ENCODE results near the gene RTEL1. TPM values are rescaled to one million over a fixed set of nuclear protein-coding genes. Genes with fewer than 3 reads are reported as not detected.

The RTEL1 gene
- total RNA-seq, 1 donor from 2014 or later = 20.2 TPM

DNA sequence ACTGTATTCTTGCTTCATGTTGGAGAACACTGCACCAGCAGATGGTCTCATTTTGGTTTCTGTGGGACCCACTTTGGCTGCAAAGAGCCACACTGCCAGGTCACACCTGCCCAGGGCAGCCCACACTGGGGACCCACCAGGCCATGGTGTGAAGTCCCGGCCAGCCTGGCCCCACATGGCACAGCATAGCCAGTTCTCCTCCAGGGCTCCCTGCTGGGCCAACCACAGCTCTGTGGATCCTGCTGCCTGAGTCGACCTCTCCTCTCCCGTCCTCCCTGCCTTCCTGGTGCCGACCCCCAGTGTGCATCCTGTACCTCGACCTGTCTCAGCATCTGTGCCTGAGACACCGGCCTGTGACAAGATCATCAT lies 46.6 kb downstream of the RTEL1 start:
- Mint-ChIP-seq H3K27me3 (ENCODE audit: unreplicated experiment) (peaks cover 17% of the 10 kb centered on the region), H3K27ac (ENCODE audit: unreplicated experiment) (no peak overlapping the region), H3K9me3 (ENCODE audit: unreplicated experiment) (no peaks in the 10 kb centered on the region), H3K4me3 (ENCODE audit: unreplicated experiment) (peak overlapping the region; percentile 81), H3K4me1 (ENCODE audit: unreplicated experiment) (peaks cover 13% of the 10 kb centered on the region), H3K36me3 (ENCODE audit: low read depth, unreplicated experiment) (peaks cover 19% of the 10 kb centered on the region)
- DNase-seq (ENCODE audit: low spot score) = no peak
- TF ChIP-seq, protein P1, sequence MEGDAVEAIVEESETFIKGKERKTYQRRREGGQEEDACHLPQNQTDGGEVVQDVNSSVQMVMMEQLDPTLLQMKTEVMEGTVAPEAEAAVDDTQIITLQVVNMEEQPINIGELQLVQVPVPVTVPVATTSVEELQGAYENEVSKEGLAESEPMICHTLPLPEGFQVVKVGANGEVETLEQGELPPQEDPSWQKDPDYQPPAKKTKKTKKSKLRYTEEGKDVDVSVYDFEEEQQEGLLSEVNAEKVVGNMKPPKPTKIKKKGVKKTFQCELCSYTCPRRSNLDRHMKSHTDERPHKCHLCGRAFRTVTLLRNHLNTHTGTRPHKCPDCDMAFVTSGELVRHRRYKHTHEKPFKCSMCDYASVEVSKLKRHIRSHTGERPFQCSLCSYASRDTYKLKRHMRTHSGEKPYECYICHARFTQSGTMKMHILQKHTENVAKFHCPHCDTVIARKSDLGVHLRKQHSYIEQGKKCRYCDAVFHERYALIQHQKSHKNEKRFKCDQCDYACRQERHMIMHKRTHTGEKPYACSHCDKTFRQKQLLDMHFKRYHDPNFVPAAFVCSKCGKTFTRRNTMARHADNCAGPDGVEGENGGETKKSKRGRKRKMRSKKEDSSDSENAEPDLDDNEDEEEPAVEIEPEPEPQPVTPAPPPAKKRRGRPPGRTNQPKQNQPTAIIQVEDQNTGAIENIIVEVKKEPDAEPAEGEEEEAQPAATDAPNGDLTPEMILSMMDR (IDR thresholded peaks at IDR 0.05; ENCODE audit: unreplicated experiment) = no peak

DNA sequence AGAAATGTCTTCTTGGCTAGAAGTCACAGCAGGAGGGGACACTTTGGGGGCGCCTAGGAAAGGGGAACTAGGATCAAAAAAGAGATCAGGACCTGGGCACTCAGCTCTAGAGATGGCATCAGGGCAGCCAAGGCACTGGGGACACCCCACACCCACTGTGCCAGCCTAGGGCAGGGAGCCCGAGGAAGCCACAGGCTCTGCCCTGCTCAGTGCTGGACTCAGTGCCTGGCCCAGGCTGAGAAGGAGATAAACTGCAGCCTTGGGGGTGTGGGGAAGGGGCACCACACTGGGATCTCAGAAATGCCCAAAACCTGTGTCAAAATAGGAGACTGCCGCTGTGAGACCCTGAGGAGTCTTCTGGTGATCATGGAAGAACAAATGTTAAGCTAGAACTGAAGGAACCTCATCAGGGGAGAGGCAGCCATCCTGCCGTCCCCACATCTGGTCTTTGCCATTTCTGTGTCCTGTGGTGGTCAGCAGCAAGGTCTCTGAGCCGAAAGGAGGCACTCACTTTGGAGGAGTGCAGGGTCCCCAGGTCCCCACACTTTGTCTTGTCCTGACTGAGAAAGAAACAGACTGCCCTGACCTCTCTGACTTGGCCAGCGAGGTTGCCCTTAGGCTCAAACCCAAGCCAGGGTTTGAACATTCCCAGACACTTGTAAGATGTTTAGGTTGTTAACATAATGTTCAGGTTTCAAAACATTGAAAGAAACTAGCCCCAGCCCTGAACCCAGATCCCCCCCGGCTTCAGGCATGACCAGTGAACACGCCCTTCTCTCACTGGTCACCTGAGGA lies 47.3 kb downstream of the RTEL1 start:
- Mint-ChIP-seq H3K27me3 (ENCODE audit: unreplicated experiment) (peaks cover 14% of the 10 kb centered on the region), H3K4me3 (ENCODE audit: unreplicated experiment) (peak overlapping the region; percentile 81), H3K36me3 (ENCODE audit: low read depth, unreplicated experiment) (peaks cover 21% of the 10 kb centered on the region), H3K27ac (ENCODE audit: unreplicated experiment) (peak overlapping the region; percentile 24), H3K9me3 (ENCODE audit: unreplicated experiment) (no peaks in the 10 kb centered on the region), H3K4me1 (ENCODE audit: unreplicated experiment) (peaks cover 13% of the 10 kb centered on the region)
- no peak for DNase-seq (ENCODE audit: low spot score)
- TF ChIP-seq, protein P1 (IDR thresholded peaks at IDR 0.05; ENCODE audit: unreplicated experiment) = no peak

DNA sequence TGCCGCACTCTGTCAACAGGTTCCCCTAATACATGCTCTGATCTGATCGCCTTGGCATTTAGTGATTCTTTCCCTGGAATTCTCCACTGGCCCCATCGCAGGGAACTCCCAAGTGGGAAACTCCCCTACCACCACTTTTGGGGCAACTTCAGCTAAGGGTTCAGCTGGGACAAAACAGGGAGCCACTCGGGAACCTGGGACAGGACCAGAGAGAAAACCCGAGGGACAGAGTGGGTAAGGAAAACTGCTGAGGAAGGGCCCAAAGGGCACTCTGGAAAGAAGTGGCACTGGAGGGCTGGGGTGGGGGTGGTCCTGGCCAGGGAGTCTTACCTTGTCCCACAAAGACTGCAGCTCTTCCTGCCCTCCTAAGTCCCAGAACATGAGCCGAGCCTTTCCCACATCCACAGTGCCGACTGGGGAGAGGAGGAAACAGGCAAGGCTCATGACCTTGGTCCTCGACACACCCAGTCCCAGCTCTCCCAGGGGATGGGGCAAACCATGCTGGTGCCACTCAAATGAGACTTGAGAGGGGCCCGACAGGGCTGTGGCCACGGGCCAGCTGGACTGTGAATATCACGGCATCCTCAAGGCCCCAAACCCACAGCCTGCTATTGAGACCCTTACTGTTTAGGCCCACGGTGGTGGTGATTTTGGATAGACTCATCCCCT lies 48.0 kb downstream of the RTEL1 start:
- H3K9me3 Mint-ChIP-seq (ENCODE audit: unreplicated experiment) = no peaks in the 10 kb centered on the region
- TF ChIP-seq, protein P1 (IDR thresholded peaks at IDR 0.05; ENCODE audit: unreplicated experiment) = no peak
- peak overlapping the region; percentile 89 for H3K4me3 Mint-ChIP-seq (ENCODE audit: unreplicated experiment)
- peaks cover 28% of the 10 kb centered on the region for H3K36me3 Mint-ChIP-seq (ENCODE audit: low read depth, unreplicated experiment)
- no peak overlapping the region for H3K27ac Mint-ChIP-seq (ENCODE audit: unreplicated experiment)
- peaks cover 12% of the 10 kb centered on the region for H3K27me3 Mint-ChIP-seq (ENCODE audit: unreplicated experiment)
- peaks cover 15% of the 10 kb centered on the region for H3K4me1 Mint-ChIP-seq (ENCODE audit: unreplicated experiment)
- DNase-seq (ENCODE audit: low spot score) = no peak

DNA sequence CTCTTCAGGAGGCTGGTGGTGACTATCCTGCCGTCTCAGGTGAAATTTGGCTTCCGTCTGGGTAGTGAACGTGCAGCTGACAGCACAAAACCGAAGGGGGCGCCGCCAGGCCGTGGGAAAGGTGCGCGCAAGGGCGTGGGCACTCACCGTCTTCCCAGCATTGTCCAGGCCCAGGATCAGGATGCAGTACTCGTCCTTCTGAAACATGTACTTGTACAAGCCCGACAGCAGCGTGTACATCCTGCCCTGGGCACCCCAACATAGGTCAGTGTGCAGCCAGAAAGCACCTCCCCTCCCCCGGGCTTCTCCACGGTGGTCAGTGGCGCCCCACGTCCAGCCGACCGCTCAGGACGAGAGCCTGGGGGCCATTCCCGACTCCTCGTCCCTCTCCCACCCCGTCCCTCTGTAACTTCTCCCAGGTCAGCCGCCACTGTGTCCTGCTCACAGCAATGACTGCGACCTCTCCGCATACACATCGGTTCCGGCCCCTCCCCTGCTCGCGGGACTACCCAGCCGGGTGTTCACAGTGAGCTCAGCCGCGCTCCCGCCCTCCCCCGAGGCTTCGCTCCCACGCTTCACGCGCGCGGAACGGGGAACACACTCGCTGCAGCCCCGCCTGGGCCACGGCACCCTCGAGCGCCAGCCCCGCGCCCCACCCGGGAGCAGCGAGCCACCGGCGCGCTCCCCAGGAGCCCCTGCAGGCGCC lies 48.9 kb downstream of the RTEL1 start:
- Mint-ChIP-seq H3K36me3 (ENCODE audit: low read depth, unreplicated experiment) (peaks cover 31% of the 10 kb centered on the region), H3K9me3 (ENCODE audit: unreplicated experiment) (no peaks in the 10 kb centered on the region), H3K4me1 (ENCODE audit: unreplicated experiment) (peaks cover 15% of the 10 kb centered on the region), H3K4me3 (ENCODE audit: unreplicated experiment) (peak overlapping the region; percentile 89), H3K27me3 (ENCODE audit: unreplicated experiment) (peaks cover 12% of the 10 kb centered on the region), H3K27ac (ENCODE audit: unreplicated experiment) (no peak overlapping the region)
- DNase-seq (ENCODE audit: low spot score) = peak; percentile 42
- TF ChIP-seq, protein P1 (IDR thresholded peaks at IDR 0.05; ENCODE audit: unreplicated experiment) = no peak

Measured in endothelial cell (in vitro differentiated cells).